Measurements from ENCODE around the gene NSMCE1. TPM values are rescaled to one million over a fixed set of nuclear protein-coding genes. Genes with fewer than 3 reads are reported as not detected.

The NSMCE1 gene
- total and polyA plus RNA-seq, 2 donors (not counting 1 experiment from before 2014, with no cell fraction given), result 29.0 to 61.9 TPM

DNA sequence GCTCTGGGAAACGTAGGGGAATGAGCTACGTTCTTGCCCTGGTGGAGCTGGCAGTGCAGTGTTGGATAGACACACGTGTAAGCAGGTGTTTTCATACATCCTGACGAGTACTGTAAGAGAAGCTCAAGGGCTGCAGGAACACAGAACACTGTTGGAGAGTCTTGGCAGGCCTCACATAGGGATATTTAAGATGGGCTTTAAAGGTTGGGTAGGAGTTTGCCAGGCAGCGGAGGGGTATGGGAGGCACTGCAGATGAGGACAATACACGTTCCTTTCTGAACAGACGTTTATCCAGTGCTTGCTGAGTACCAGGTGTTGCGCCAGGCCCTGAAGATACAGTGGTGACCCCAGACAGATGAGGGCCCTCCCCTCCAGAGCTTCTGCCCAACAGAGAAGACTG lies 59.0 kb downstream of the NSMCE1 start:
- DNase-seq (no peak), ATAC-seq (ENCODE audit: low read depth) (no peak)
- H3K4me1 ChIP-seq (ENCODE audit: control insufficient read depth in 2 of 2, insufficient read depth in 2 of 2, low read length in 2 of 2), result peaks cover 15 to 16% of the 10 kb centered on the region in 2 donors
- ChIA-PET CTCF (interaction anchor here (1.0 to 2.4 kb wide), 5 partner anchors 14 to 158 kb away, joined by 3 to 10 read pairs (median 3); no protein-coding TSS in a partner anchor), POLR2A (no interaction called here)
- no peaks in the 10 kb centered on the region for H3K9me3 ChIP-seq (ENCODE audit: control extremely low read depth in 1 of 3, control insufficient read depth in 2 of 3, insufficient read depth in 1 of 3, low read length in 2 of 3)
- peaks cover 0 to 24% of the 10 kb centered on the region in 2 experiments for H3K36me3 ChIP-seq (replicated peaks in 1 of 2; ENCODE audit: control extremely low read depth in 1 of 2, control insufficient read depth in 1 of 2, extremely low read depth in 1 of 2, insufficient read depth in 2 of 2, low read length in 1 of 2)
- no peak overlapping the region for H3K4me3 ChIP-seq (ENCODE audit: control extremely low read depth in 1 of 5, extremely low read depth in 1 of 5, insufficient read depth in 1 of 5, low read depth in 2 of 5, low read length in 4 of 5)
- H2AFZ ChIP-seq (ENCODE audit: insufficient read depth, low read depth, low read length, poor library complexity, severe bottlenecking), result no peak overlapping the region
- H3K27ac Mint-ChIP-seq, result no peak overlapping the region
- no peaks in the 10 kb centered on the region for H3K27me3 ChIP-seq (replicated peaks in 1 of 4; ENCODE audit: control extremely low read depth in 1 of 4, control insufficient read depth in 3 of 4, insufficient read depth in 4 of 4, low read length in 3 of 4)
- H3K4me3 Mint-ChIP-seq, result no peak overlapping the region
- no peaks in the 10 kb centered on the region for H4K20me1 ChIP-seq (ENCODE audit: control insufficient read depth, insufficient read depth, low read length, poor library complexity, severe bottlenecking)
- no peak overlapping the region for H3K27ac ChIP-seq (ENCODE audit: low read length in 2 of 2)
- H3K4me2 ChIP-seq (replicated peaks; ENCODE audit: low read depth, low read length, poor library complexity, severe bottlenecking), result no peak overlapping the region
- 96% methylated on average over 8 of the region's 8 CpGs for WGBS (ENCODE audit: insufficient coverage)
- intact Hi-C loops (cut with micrococcal nuclease), result no loop called here
- H3K79me2 ChIP-seq (ENCODE audit: control insufficient read depth, insufficient read depth, low read length), result peaks cover 46% of the 10 kb centered on the region
- TF ChIP-seq EZH2 (IDR thresholded peaks at IDR 0.05; ENCODE audit: borderline replicate concordance, insufficient read depth, low read depth, low read length, poor library complexity, severe bottlenecking), result no peak
- TF ChIP-seq, protein P1, sequence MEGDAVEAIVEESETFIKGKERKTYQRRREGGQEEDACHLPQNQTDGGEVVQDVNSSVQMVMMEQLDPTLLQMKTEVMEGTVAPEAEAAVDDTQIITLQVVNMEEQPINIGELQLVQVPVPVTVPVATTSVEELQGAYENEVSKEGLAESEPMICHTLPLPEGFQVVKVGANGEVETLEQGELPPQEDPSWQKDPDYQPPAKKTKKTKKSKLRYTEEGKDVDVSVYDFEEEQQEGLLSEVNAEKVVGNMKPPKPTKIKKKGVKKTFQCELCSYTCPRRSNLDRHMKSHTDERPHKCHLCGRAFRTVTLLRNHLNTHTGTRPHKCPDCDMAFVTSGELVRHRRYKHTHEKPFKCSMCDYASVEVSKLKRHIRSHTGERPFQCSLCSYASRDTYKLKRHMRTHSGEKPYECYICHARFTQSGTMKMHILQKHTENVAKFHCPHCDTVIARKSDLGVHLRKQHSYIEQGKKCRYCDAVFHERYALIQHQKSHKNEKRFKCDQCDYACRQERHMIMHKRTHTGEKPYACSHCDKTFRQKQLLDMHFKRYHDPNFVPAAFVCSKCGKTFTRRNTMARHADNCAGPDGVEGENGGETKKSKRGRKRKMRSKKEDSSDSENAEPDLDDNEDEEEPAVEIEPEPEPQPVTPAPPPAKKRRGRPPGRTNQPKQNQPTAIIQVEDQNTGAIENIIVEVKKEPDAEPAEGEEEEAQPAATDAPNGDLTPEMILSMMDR (IDR thresholded peaks at IDR 0.05), result no peak
- H3K9me3 Mint-ChIP-seq (ENCODE audit: insufficient read depth), result no peaks in the 10 kb centered on the region
- no peaks in the 10 kb centered on the region for H3K27me3 Mint-ChIP-seq
- peaks cover 13% of the 10 kb centered on the region for H3K4me1 Mint-ChIP-seq
- H3K9ac ChIP-seq (ENCODE audit: low read length), result no peak overlapping the region

DNA sequence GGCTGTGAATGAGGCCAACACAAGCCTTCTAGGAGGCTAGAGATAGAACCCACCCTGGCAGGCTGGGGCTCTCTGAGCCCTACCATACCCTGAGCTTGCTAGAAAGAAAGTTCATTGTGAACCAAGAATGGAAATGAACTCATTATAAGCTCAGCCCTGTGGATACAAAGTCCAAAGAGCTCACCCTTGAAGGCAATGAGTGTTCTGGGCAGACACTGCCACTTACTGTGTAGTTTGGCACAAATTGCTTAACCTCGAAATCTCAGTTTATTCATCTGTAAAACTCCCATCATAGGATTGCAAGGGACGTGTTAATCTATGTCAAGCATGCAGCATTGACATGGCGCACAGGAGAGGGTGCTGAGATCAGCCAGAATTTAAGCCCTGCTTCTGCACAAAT lies 59.8 kb downstream of the NSMCE1 start:
- H3K27ac ChIP-seq (ENCODE audit: low read length in 2 of 2), result no peak overlapping the region
- Mint-ChIP-seq H3K9me3 (ENCODE audit: insufficient read depth) (no peaks in the 10 kb centered on the region), H3K27ac (no peak overlapping the region), H3K4me3 (no peak overlapping the region), H3K4me1 (peaks cover 20% of the 10 kb centered on the region), H3K27me3 (no peaks in the 10 kb centered on the region)
- CTCF ChIA-PET, result interaction anchor here (0.7 to 2.4 kb wide), 3 partner anchors 26 to 54 kb away, joined by 3 to 10 read pairs (median 8); no protein-coding TSS in a partner anchor
- DNase-seq (no peak), ATAC-seq (ENCODE audit: low read depth) (no peak)
- no peaks in the 10 kb centered on the region for H3K9me3 ChIP-seq (ENCODE audit: control extremely low read depth in 1 of 3, control insufficient read depth in 2 of 3, insufficient read depth in 1 of 3, low read length in 2 of 3)
- no peak for TF ChIP-seq EZH2 (IDR thresholded peaks at IDR 0.05; ENCODE audit: borderline replicate concordance, insufficient read depth, low read depth, low read length, poor library complexity, severe bottlenecking)
- TF ChIP-seq, protein P1 (IDR thresholded peaks at IDR 0.05), result no peak
- H3K9ac ChIP-seq (ENCODE audit: low read length), result no peak overlapping the region
- H3K4me2 ChIP-seq (replicated peaks; ENCODE audit: low read depth, low read length, poor library complexity, severe bottlenecking), result no peak overlapping the region
- H3K27me3 ChIP-seq (replicated peaks in 1 of 4; ENCODE audit: control extremely low read depth in 1 of 4, control insufficient read depth in 3 of 4, insufficient read depth in 4 of 4, low read length in 3 of 4), result no peaks in the 10 kb centered on the region
- intact Hi-C loops (cut with micrococcal nuclease), result no loop called here
- POLR2A ChIA-PET, result no interaction called here
- H4K20me1 ChIP-seq (ENCODE audit: control insufficient read depth, insufficient read depth, low read length, poor library complexity, severe bottlenecking), result no peaks in the 10 kb centered on the region
- H2AFZ ChIP-seq (ENCODE audit: insufficient read depth, low read depth, low read length, poor library complexity, severe bottlenecking), result no peak overlapping the region
- H3K36me3 ChIP-seq (replicated peaks in 1 of 2; ENCODE audit: control extremely low read depth in 1 of 2, control insufficient read depth in 1 of 2, extremely low read depth in 1 of 2, insufficient read depth in 2 of 2, low read length in 1 of 2), result peaks cover 0 to 20% of the 10 kb centered on the region in 2 experiments
- peaks cover 21 to 24% of the 10 kb centered on the region in 2 donors for H3K4me1 ChIP-seq (ENCODE audit: control insufficient read depth in 2 of 2, insufficient read depth in 2 of 2, low read length in 2 of 2)
- H3K4me3 ChIP-seq (ENCODE audit: control extremely low read depth in 1 of 5, extremely low read depth in 1 of 5, insufficient read depth in 1 of 5, low read depth in 2 of 5, low read length in 4 of 5), result no peak overlapping the region
- peaks cover 54% of the 10 kb centered on the region for H3K79me2 ChIP-seq (ENCODE audit: control insufficient read depth, insufficient read depth, low read length)
- 95% methylated on average over 3 of the region's 3 CpGs for WGBS (ENCODE audit: insufficient coverage)

Data from B cell (primary cell).